NCI-H345 treated with DMSO at 0.1 percent for 48 hours (cell line): ENCODE results near the gene ICAM1.

ENCODE experiments used
- DNase-seq: peaks from one replicate; lab custom pipeline; 2025; ENCODE audit not compliant: unreplicated experiment; lab: John Stamatoyannopoulos, UW

ICAM1 gene

DNA sequence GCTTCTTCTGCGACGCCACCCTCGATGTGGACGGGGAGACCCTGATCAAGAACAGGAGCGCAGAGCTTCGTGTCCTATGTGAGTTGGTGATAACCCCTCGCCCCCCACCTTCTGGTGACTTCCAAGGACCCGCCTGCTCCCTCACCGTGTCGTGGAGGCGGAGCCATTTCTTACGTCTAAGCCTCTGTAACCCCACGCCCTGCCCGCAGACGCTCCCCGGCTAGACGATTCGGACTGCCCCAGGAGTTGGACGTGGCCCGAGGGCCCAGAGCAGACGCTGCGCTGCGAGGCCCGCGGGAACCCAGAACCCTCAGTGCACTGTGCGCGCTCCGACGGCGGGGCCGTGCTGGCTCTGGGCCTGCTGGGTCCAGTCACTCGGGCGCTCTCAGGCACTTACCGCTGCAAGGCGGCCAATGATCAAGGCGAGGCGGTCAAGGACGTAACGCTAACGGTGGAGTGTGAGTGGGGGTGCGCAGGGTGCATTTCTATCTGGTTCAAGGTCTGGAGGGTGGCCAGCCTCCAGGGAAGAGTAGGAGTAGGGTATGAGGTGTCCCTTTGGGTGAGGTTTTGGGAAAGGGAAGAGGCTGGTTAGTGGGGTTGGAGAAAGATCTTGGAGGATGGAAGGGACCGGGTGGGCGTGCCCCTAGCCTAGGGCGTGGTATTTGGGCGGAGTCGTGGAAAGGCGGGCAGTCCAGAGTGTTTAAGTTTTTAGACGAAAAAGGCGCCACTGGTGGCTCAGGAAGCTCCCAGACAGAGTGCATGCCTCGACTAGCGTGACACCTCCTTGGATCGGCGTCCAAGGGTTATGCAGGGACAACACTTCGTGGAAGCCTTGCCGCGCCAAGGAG, 22.1 kb downstream of the ICAM1 start:
- no peak for DNase-seq

- DNase-seq: no peak
Measured at GRCh38 chr19:10293637-10294367, 22.9 kb downstream of the ICAM1 start.

GRCh38 chr19:10294368-10294697, 23.4 kb downstream of the ICAM1 start:
- DNase-seq: no peak

GRCh38 chr19:10295305-10295846, 24.5 kb downstream of the ICAM1 start:
- no peak for DNase-seq

- DNase-seq: no peak
Measured at GRCh38 chr19:10295847-10296591, 25.1 kb downstream of the ICAM1 start.

DNA sequence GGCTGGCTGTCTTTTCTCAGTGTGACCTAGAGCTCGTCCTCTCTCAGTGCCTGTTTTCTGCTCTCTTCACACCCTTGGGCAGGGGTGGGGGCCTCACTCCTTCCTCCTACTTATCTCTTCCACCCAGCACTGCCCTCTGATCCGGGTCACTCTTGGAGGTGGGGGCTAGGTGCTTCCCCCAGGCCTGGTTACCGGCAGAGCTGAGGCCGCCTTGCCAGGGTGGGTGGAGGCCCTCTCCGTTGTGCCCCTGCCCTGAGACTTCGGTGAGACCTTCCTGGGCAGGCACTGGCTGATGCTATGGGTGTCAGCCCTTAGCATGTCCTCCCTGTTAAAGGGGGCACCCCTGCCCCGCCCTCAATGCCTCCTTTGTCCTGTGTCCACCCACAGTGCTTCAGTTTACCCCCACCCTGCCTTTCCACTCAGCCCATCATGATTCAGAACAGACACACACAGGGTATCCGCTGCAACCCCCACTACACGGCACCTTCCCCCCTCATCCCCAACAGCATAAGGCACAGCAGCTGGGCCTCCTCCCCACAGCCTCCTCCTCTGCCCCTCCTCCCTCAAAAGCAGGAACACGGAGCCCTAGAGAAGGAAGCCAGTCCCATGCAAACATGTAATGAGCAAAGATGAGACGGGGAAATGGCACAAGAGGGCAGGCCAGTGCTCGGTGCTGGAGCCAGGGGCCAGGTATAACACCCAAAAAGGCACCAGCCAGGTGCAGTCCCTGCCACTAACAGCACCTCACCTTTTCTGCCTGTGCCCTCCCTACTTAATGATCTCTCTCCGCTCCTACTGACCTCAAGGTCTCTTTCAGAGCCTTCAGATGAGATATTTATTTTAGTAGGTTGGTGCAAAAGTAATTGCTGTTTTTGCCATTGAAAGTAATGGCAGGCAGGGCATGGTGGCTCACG, 28.9 kb downstream of the ICAM1 start:
- no peak for DNase-seq

DNA sequence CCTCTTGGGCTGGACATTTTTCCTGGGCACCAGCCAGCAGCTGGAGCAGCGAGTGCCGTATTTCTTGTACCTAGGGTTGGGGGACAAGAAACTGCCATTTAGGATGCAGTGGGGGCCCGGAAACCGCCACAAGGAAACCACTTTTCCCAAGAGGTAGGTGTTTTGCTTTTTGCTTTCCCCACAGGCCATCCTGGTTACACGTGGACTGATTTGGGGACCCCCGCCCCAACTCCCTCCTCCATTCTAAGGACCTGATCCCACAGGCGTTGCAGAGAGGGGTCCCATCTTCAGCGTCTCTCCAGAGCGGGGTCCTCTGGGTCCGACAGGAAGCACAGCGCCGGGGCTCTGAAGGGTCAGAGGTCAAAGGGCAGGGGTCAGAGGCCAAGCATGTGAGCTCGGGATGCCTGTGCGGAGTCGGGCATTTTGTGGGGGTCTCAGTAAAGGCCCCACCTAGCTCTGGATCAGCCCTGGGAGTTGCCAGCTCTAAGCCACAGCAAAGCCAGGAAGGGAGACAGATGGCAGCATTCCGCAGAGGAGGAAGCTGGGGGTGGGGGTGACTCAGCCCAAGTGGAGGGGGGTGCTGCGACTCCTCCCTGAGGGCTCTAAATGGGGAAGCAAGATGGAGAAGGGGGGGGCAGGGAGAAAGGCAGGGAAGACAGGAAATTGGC, 34.4 kb downstream of the ICAM1 start:
- no peak for DNase-seq

- DNase-seq: no peak
Measured at GRCh38 chr19:10306327-10306726, 35.4 kb downstream of the ICAM1 start.

DNA sequence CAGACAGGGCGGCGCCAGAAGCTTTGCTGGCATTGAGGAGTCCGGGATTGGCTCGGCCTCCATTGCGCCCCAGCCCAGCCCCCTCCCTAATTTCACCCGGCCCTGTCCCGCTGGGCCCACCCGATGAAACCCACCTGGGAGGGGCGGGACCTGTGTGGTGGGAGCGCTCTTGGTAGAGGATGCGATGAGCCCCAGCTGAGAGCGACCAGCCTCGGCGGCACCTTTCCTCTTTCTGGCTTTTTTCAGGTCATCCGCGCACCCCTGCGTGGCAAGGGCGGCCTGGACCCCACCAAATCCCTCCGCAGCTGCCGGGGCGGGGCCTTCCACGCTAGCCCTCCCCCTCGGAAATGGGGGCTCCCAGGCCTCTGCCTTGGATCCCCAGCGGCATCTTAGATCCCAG, 38.5 kb downstream of the ICAM1 start, which contains the start of gene ZGLP1:
Gene ZGLP1, minus strand, starts transcription at position 393 of the 400 bp plus-strand sequence.
- DNase-seq: no peak

DNA sequence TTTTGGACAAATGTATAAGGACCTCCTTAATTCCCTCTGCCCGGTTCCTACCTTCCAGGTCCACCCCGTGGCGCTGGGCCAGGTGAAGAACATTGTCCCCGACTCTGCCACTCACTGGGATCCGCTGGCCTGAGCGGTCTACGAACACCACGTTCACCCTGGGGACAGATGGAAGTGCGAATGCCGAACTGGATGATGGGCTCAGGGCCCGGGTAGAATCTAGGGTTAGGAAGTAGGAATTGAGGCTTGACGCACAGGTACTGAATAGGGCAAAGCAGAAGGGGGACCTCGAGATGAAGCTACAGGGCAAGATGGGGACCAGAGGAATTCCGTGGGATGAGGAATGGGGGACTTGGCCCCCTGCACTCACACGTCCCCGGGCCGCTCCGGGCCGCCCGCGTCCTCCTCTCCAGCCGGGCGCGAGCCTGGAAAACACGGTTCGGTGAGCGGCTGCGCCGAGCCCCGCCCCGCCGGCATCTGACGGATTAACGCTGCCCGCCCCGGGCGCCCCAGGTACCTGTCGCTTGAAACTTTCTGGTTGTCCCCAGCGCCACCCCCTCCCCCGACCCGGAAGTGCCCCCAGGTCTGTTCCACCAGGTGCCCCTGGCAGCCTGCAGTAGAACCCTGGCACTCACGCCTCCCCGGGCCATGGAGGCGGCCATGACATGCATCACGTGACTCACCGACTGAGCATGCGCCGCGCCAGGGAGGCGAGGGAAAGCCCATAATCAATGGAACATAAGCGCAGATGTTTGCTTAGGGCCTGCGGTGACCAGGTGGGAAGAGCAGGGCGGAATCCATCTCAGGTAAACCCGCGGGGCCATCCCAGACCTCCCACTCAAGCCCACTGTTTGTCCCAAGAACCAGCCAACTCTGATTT, 44.7 kb downstream of the ICAM1 start, which contains the start of gene FDX2:
Gene FDX2, minus strand, starts transcription at position 681 of the 880 bp plus-strand sequence. Its CDS starts 19 bp downstream, at position 662.
- DNase-seq: peak; percentile 88

DNA sequence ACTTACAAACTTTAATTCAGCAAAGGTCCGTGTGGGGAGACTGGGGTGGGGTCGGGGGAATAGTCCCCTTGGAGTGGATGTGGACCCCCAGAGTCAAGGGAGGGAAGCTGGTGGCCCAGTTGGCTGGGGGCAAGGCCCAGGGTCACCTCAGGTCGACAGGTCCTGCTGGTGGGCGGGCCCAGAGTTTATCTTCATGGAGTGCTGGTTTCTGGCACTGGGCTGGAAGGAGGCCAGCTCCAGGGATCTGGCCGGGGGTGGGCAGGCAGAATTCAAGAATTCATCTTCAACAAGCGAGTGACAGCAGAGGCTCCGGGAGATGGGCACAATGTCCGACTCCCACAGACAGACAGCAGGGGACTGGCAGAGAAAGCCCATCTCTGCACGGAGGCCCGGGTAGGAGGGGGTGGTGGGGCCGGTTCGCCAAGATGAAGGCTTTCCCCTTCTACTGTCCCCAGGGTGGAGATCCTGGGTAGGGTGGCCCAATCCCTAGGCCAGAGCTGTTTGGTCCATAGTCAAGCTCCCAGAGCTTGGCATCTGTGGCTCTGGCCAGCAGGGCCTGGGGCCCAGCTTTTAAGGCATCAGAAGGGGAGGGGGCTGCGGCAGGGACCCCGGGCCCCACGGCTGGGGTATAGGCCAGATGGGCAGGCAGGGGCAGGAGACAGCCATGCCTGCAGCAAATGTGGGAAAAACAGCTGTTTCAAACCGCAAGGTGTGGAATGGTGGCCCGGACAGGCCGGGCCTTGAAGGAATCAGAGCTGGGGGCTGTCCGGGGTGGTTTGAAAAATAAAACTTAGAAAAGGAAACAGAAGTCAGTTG, 45.5 kb downstream of the ICAM1 start:
- no peak for DNase-seq

- DNase-seq: no peak
Measured at GRCh38 chr19:10317045-10317856, 46.3 kb downstream of the ICAM1 start.

- DNase-seq: no peak
Measured at GRCh38 chr19:10317857-10318462, 47.0 kb downstream of the ICAM1 start.

- DNase-seq: no peak
Measured at GRCh38 chr19:10318807-10319682, 48.1 kb downstream of the ICAM1 start.

DNA sequence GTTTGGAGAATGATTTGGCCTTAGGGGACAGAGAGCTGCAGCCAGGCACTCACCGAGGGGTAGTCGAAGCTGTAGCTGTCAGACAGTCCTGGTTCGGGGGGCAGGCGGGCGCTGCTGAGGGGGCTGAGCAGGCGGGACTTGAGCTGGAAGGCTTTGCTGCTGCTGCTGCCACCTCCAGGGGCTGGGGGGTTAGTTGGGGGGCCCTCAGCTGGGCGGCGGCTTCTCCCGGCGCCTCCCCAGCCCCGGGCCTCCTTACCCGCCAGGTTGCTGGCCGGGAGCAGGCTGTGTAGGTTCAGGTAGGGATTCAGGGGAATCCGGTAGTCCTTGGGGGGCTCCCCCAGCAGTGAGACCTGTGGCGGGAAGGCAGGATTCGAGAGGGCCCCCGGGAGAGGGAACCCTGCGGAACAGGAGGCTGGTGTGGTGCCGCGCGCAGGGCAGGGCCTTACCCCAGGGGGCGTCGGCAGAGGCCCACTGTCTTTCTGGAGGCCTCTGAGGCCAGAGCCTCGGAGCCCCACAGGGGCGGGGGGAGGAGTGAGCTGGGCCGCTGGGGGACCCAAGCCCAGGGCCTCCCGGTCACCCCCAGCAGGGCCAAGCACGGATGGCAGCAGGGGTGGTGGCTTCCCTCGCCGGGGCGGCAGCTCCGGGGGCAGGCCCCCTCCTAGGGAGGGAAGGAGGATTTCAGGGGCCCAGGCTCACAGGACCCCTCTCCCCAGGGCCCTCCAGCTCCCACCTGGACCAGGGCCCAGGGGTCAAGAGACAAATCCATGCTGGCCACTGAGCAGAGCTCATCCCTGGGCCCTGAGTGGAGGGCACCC, 49.9 kb downstream of the ICAM1 start:
- DNase-seq: no peak
